HEK293 (cell line): ENCODE measurements around the gene RPS26.

ENCODE experiments used
- CTCF ChIA-PET: fragments of 350-600 bp; formaldehyde crosslinking; extraction: SDS; loops from one replicate; lab custom pipeline; 2021; ENCODE audit warnings: antibody characterized with exemption; lab: Yijun Ruan, JAX
- POLR2A ChIA-PET: fragments of 300-600 bp; formaldehyde crosslinking; extraction: SDS; loops from one replicate; lab custom pipeline; 2020; ENCODE audit warnings: antibody characterized with exemption, inconsistent platforms; lab: Yijun Ruan, JAX
- H3K27ac ChIP-seq: fragments of 200-500 bp; sonication (Bioruptor generic); 2 replicates; pipeline ENCODE4 v1.5.1; 2014; ENCODE audit warnings: low read depth, low read length, control low read depth, inconsistent platforms; ENCODE audit errors: extremely low read depth
- H3K36me3 ChIP-seq, 2 experiments: fragments of 200-500 bp in 1 of 2; sonication (Bioruptor generic) in 1 of 2; 1 replicate in 1 of 2; 2 replicates in 1 of 2; pipeline ENCODE4 v1.5.1; 2014 to 2017; ENCODE audit warnings: inconsistent platforms in 2 of 2, low read length in 2 of 2; ENCODE audit not compliant: control insufficient read depth in 2 of 2, insufficient read depth in 1 of 2
- H3K4me1 ChIP-seq: fragments of 200-500 bp; sonication (Bioruptor generic); 2 replicates; pipeline ENCODE4 v1.5.1; 2014; ENCODE audit warnings: mild to moderate bottlenecking, low read length, inconsistent platforms; ENCODE audit not compliant: control insufficient read depth, insufficient read depth
- H3K4me3 ChIP-seq: 2 replicates; pipeline ENCODE4 v1.5.1; 2011; ENCODE audit warnings: low read depth, mild to moderate bottlenecking, control low read depth, low read length, moderate library complexity
- H3K9me3 ChIP-seq: fragments of 200-500 bp; sonication (Bioruptor generic); 2 replicates; pipeline ENCODE4 v1.5.1; 2014; ENCODE audit warnings: low read depth, low read length, inconsistent platforms; ENCODE audit not compliant: control insufficient read depth, insufficient read depth
- GLI2 ChIP-seq: fragments of 450-650 bp; formaldehyde crosslinking; IDR thresholded peaks from 2 replicates; pipeline ENCODE4; 2017; ENCODE audit warnings: missing biosample characterization, missing genetic modification characterization, low read depth, borderline replicate concordance
- OVOL3 ChIP-seq: fragments of 450-650 bp; formaldehyde crosslinking; IDR thresholded peaks from 2 replicates; pipeline ENCODE4 v1.5.1; 2016; ENCODE audit warnings: missing biosample characterization, missing genetic modification characterization
- PRDM1 ChIP-seq: fragments of 450-650 bp; formaldehyde crosslinking; IDR thresholded peaks from 2 replicates; pipeline ENCODE4; 2016; ENCODE audit warnings: missing biosample characterization, missing genetic modification characterization
- SP2 ChIP-seq: fragments of 450-650 bp; formaldehyde crosslinking; IDR thresholded peaks from 2 replicates; pipeline ENCODE4 v1.5.1; 2016; ENCODE audit warnings: missing biosample characterization, missing genetic modification characterization
- SP3 ChIP-seq: fragments of 450-650 bp; formaldehyde crosslinking; IDR thresholded peaks from 2 replicates; pipeline ENCODE4 v1.5.1; 2016; ENCODE audit warnings: missing biosample characterization, missing genetic modification characterization
- TRIM28 ChIP-seq: IDR thresholded peaks from 2 replicates; pipeline ENCODE4 v1.6.1; 2011; ENCODE audit warnings: low read length, control low read depth, borderline replicate concordance
- ZBTB48 ChIP-seq: fragments of 450-650 bp; formaldehyde crosslinking; IDR thresholded peaks from 2 replicates; pipeline ENCODE4 v1.5.1; 2016; ENCODE audit warnings: missing biosample characterization, missing genetic modification characterization
- ZFHX2 ChIP-seq: fragments of 450-650 bp; formaldehyde crosslinking; conservative IDR thresholded peaks from 2 replicates; pipeline ENCODE4 v1.5.1; 2016; ENCODE audit warnings: missing biosample characterization, missing genetic modification characterization
- ZFP3 ChIP-seq: fragments of 450-650 bp; formaldehyde crosslinking; IDR thresholded peaks from 2 replicates; pipeline ENCODE4 v1.5.1; 2016; ENCODE audit warnings: low read depth, missing biosample characterization, missing genetic modification characterization
- ZNF10 ChIP-seq: fragments of 450-650 bp; formaldehyde crosslinking; IDR thresholded peaks from 2 replicates; pipeline ENCODE4 v1.5.1; 2017; ENCODE audit warnings: missing biosample characterization, missing genetic modification characterization
- ZNF121 ChIP-seq: fragments of 450-650 bp; formaldehyde crosslinking; IDR thresholded peaks from 2 replicates; pipeline ENCODE4 v1.5.1; 2016; ENCODE audit warnings: missing biosample characterization, missing genetic modification characterization
- ZNF155 ChIP-seq: fragments of 450-650 bp; formaldehyde crosslinking; IDR thresholded peaks from 2 replicates; pipeline ENCODE4 v1.5.1; 2016; ENCODE audit warnings: missing biosample characterization, missing genetic modification characterization
- ZNF16 ChIP-seq: fragments of 450-650 bp; formaldehyde crosslinking; IDR thresholded peaks from 2 replicates; pipeline ENCODE4 v1.5.1; 2016; ENCODE audit warnings: low read depth, missing biosample characterization, missing genetic modification characterization
- ZNF175 ChIP-seq: fragments of 450-650 bp; formaldehyde crosslinking; IDR thresholded peaks from 2 replicates; pipeline ENCODE4 v1.5.1; 2016; ENCODE audit warnings: missing biosample characterization, missing genetic modification characterization
- ZNF214 ChIP-seq: fragments of 450-650 bp; formaldehyde crosslinking; IDR thresholded peaks from 2 replicates; pipeline ENCODE4 v1.5.1; 2017; ENCODE audit warnings: missing biosample characterization, mild to moderate bottlenecking, missing genetic modification characterization, borderline replicate concordance
- ZNF274 ChIP-seq, 2 experiments: fragments of 200-500 bp in 1 of 2; fragments of 450-650 bp in 1 of 2; sonication (Bioruptor generic) in 1 of 2; formaldehyde crosslinking in 1 of 2; IDR thresholded peaks; 2 replicates each; pipeline versions ENCODE4 v1.5.1 to v1.6.1; 2014 to 2016; ENCODE audit warnings: borderline replicate concordance in 1 of 2, inconsistent platforms in 1 of 2, low read length in 1 of 2, missing biosample characterization in 1 of 2, missing genetic modification characterization in 1 of 2
- ZNF391 ChIP-seq: fragments of 450-650 bp; formaldehyde crosslinking; IDR thresholded peaks from 2 replicates; pipeline ENCODE4 v1.5.1; 2016; ENCODE audit warnings: low read depth, missing biosample characterization, missing genetic modification characterization, borderline replicate concordance
- ZNF544 ChIP-seq: fragments of 450-650 bp; formaldehyde crosslinking; IDR thresholded peaks from 2 replicates; pipeline ENCODE4 v1.5.0; 2017; ENCODE audit warnings: missing biosample characterization, missing genetic modification characterization
- ZNF610 ChIP-seq: fragments of 450-650 bp; formaldehyde crosslinking; IDR thresholded peaks from 2 replicates; pipeline ENCODE4 v1.5.1; 2016; ENCODE audit warnings: missing biosample characterization, missing genetic modification characterization, borderline replicate concordance
- ZNF658 ChIP-seq: fragments of 450-650 bp; formaldehyde crosslinking; IDR thresholded peaks from 2 replicates; pipeline ENCODE4; 2016; ENCODE audit warnings: missing biosample characterization, missing genetic modification characterization
- TF ChIP-seq, protein P1 (sequence below): fragments of 450-650 bp; formaldehyde crosslinking; IDR thresholded peaks from 2 replicates; pipeline ENCODE4 v1.5.1; 2016; ENCODE audit warnings: missing biosample characterization, missing genetic modification characterization
- TF ChIP-seq, protein P2 (sequence below): fragments of 450-650 bp; formaldehyde crosslinking; IDR thresholded peaks from 2 replicates; pipeline ENCODE4 v1.5.1; 2016; ENCODE audit warnings: missing biosample characterization, missing genetic modification characterization
- TF ChIP-seq, protein P3 (sequence below): fragments of 450-650 bp; formaldehyde crosslinking; IDR thresholded peaks from 2 replicates; pipeline ENCODE4 v1.5.1; 2016; ENCODE audit warnings: missing biosample characterization, missing genetic modification characterization, borderline replicate concordance

Gene RPS26

DNA sequence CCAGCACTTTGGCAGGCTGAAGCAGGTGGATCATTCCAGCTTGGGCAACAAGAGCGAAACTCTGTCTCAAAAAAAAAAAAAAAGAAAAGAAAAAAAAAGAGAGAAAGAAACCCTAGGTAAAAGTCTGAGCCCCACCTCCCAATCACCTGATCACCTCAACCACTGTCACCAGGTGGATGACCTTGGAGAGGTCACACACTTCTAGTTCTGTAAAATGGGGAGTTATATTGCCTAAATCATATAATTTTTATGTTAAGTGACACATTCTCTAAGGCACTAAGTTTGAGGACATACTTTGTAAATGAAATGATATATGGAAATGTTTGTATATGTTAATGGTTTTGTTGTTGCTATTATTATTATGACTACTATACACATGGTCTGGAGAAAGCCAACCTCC, 36.7 kb downstream of the RPS26 start:
- H3K4me1 ChIP-seq = no peaks in the 10 kb centered on the region; the same call in 1 of the 2 replicates
- H3K27ac ChIP-seq = no peak overlapping the region
- TF ChIP-seq, protein P1, sequence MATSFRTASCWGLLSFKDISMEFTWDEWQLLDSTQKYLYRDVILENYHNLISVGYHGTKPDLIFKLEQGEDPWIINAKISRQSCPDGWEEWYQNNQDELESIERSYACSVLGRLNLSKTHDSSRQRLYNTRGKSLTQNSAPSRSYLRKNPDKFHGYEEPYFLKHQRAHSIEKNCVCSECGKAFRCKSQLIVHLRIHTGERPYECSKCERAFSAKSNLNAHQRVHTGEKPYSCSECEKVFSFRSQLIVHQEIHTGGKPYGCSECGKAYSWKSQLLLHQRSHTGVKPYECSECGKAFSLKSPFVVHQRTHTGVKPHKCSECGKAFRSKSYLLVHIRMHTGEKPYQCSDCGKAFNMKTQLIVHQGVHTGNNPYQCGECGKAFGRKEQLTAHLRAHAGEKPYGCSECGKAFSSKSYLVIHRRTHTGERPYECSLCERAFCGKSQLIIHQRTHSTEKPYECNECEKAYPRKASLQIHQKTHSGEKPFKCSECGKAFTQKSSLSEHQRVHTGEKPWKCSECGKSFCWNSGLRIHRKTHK = no peak
- TF ChIP-seq OVOL3 (tag by site-specific recombination) (no peak), ZNF121 (tag by site-specific recombination) (no peak), TRIM28 (no peak), ZFHX2 (no peak), ZNF658 (tag by site-specific recombination) (no peak), ZNF155 (tag by site-specific recombination) (no peak), ZNF10 (tag by site-specific recombination) (no peak), ZNF610 (tag by site-specific recombination) (no peak), SP3 (tag by site-specific recombination) (no peak), SP2 (no peak), ZBTB48 (no peak), ZNF274 (IDR thresholded peaks at IDR 0.05; ENCODE audit: low read length) (no peak), ZNF274 (tag by site-specific recombination; IDR thresholded peaks at IDR 0.05; ENCODE audit: borderline replicate concordance) (no peak), ZNF391 (no peak), ZFP3 (tag by site-specific recombination) (no peak), ZNF544 (no peak)
- TF ChIP-seq, protein P2, sequence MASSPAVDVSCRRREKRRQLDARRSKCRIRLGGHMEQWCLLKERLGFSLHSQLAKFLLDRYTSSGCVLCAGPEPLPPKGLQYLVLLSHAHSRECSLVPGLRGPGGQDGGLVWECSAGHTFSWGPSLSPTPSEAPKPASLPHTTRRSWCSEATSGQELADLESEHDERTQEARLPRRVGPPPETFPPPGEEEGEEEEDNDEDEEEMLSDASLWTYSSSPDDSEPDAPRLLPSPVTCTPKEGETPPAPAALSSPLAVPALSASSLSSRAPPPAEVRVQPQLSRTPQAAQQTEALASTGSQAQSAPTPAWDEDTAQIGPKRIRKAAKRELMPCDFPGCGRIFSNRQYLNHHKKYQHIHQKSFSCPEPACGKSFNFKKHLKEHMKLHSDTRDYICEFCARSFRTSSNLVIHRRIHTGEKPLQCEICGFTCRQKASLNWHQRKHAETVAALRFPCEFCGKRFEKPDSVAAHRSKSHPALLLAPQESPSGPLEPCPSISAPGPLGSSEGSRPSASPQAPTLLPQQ (tag by site-specific recombination) = no peak
- TF ChIP-seq, all 188 proteins: peak for 0
- POLR2A ChIA-PET = interaction anchor here (0.6 to 4.6 kb wide), 8 partner anchors 9 to 334 kb away, joined by 3 to 54 read pairs (median 4); partner anchors contain the start of genes PA2G4, RPL41 and ZC3H10
- CTCF ChIA-PET = interaction anchor here (0.6 to 3.3 kb wide), 7 partner anchors 12 to 1642 kb away, joined by 3 to 26 read pairs (median 5); partner anchors contain the start of gene PA2G4
- Histone ChIP-seq H3K4me3 (no peak overlapping the region), H3K36me3 (no peaks in the 10 kb centered on the region), H3K9me3 (no peaks in the 10 kb centered on the region)

DNA sequence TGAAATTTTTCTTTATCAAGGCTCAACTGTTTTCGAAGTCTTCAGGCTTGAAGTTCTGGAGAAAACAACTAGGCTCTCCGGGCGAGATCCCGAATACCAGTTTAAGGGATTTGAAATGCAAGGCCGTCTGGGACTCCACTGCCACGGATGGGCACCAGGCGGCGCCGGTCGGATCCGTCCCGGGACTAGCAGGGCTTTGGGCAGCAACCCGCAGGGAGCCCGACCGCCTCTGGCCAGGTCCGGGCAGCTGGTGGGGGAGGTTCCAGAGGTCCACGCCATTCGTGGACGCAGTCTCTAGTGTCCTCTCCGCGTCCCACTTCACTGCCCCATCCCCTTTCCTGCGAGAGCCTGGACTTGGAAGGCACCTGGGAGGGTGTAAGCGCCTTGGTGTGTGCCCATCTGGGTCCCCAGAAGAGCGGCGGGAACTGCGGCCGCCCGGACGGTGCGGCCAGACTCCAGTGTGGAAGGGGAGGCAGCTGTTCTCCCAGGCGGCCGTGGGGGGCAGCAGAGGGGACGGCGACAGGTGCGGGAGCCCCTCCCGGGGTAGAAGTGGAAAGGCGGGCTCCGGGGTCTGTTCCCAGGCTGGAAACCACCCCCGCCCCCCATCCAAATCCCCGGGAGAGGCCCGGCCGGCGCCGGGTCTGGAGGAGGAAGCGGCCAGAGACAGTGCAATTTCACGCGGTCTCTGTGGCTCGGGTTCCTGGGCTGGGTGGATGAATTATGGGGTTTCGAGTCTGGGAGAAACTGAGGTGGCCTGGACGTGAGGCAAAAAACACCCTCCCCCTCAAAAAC, 37.4 kb downstream of the RPS26 start:
- ChIA-PET POLR2A (interaction anchor here (0.5 to 4.6 kb wide), 14 partner anchors 10 to 518 kb away, joined by 3 to 54 read pairs (median 4); partner anchors contain the start of genes ESYT1, PA2G4, RAB5B and RPL41), CTCF (interaction anchor here (0.6 to 3.3 kb wide), 13 partner anchors 12 to 1643 kb away, joined by 3 to 26 read pairs (median 4); partner anchors contain the start of genes PA2G4 and ZC3H10)
- no peaks in the 10 kb centered on the region; the same call in 1 of the 2 replicates for H3K4me1 ChIP-seq
- no peaks in the 10 kb centered on the region for H3K36me3 ChIP-seq
- peak overlapping the region; percentile 64; the same call in 1 of the 2 replicates for H3K27ac ChIP-seq
- no peaks in the 10 kb centered on the region for H3K9me3 ChIP-seq
- H3K4me3 ChIP-seq = peak overlapping the region; percentile 40
- TF ChIP-seq SP3 (tag by site-specific recombination) (no peak), ZNF214 (no peak), PRDM1 (no peak), ZNF175 (no peak), ZNF16 (no peak), GLI2 (tag by site-specific recombination) (no peak)
- TF ChIP-seq, protein P3, sequence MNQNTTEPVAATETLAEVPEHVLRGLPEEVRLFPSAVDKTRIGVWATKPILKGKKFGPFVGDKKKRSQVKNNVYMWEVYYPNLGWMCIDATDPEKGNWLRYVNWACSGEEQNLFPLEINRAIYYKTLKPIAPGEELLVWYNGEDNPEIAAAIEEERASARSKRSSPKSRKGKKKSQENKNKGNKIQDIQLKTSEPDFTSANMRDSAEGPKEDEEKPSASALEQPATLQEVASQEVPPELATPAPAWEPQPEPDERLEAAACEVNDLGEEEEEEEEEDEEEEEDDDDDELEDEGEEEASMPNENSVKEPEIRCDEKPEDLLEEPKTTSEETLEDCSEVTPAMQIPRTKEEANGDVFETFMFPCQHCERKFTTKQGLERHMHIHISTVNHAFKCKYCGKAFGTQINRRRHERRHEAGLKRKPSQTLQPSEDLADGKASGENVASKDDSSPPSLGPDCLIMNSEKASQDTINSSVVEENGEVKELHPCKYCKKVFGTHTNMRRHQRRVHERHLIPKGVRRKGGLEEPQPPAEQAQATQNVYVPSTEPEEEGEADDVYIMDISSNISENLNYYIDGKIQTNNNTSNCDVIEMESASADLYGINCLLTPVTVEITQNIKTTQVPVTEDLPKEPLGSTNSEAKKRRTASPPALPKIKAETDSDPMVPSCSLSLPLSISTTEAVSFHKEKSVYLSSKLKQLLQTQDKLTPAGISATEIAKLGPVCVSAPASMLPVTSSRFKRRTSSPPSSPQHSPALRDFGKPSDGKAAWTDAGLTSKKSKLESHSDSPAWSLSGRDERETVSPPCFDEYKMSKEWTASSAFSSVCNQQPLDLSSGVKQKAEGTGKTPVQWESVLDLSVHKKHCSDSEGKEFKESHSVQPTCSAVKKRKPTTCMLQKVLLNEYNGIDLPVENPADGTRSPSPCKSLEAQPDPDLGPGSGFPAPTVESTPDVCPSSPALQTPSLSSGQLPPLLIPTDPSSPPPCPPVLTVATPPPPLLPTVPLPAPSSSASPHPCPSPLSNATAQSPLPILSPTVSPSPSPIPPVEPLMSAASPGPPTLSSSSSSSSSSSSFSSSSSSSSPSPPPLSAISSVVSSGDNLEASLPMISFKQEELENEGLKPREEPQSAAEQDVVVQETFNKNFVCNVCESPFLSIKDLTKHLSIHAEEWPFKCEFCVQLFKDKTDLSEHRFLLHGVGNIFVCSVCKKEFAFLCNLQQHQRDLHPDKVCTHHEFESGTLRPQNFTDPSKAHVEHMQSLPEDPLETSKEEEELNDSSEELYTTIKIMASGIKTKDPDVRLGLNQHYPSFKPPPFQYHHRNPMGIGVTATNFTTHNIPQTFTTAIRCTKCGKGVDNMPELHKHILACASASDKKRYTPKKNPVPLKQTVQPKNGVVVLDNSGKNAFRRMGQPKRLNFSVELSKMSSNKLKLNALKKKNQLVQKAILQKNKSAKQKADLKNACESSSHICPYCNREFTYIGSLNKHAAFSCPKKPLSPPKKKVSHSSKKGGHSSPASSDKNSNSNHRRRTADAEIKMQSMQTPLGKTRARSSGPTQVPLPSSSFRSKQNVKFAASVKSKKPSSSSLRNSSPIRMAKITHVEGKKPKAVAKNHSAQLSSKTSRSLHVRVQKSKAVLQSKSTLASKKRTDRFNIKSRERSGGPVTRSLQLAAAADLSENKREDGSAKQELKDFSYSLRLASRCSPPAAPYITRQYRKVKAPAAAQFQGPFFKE (tag by site-specific recombination) = no peak
